Mesothelial cell of epicardium (in vitro differentiated cells): ENCODE measurements around the gene GRK3. TPM values are rescaled to one million over a fixed set of nuclear protein-coding genes. Genes with fewer than 3 reads are reported as not detected.

Source experiments
- DNase-seq, 2 experiments: peaks; one replicate each; pipeline ENCODE4 v3.0.0; 2021; ENCODE audit warnings: low spot score in 2 of 2; ENCODE audit not compliant: unreplicated experiment in 2 of 2
- H3K27ac Mint-ChIP-seq: 2 replicates; pipeline ENCODE4 v1.8.0; 2021; ENCODE audit warnings: mixed read lengths
- H3K27me3 Mint-ChIP-seq: 2 replicates; pipeline ENCODE4 v1.8.0; 2021; ENCODE audit warnings: low read depth, mixed read lengths
- H3K36me3 Mint-ChIP-seq: 2 replicates; pipeline ENCODE4 v1.8.0; 2021; ENCODE audit warnings: mixed read lengths
- H3K4me1 Mint-ChIP-seq: 2 replicates; pipeline ENCODE4 v1.8.0; 2021; ENCODE audit warnings: mixed read lengths
- H3K4me3 Mint-ChIP-seq: 2 replicates; pipeline ENCODE4 v1.8.0; 2021; ENCODE audit warnings: mild to moderate bottlenecking, moderate library complexity, mixed read lengths
- H3K9me3 Mint-ChIP-seq: 2 replicates; pipeline ENCODE4 v1.8.0; 2021; ENCODE audit warnings: mixed read lengths
- total RNA-seq: library from RNA; stranded (reverse); gene quantifications from 3 replicates; pipeline ENCODE4 v1.2.1, GENCODE V29; 2021
- TF ChIP-seq, protein P1 (sequence below): fragments of 200-600 bp; sonication (generic); IDR thresholded peaks from one replicate; pipeline ENCODE4 v1.5.0; 2021; ENCODE audit warnings: antibody characterized with exemption; ENCODE audit not compliant: unreplicated experiment

Gene GRK3
- total RNA-seq, 1 donor from 2014 or later: 13.8 TPM

DNA sequence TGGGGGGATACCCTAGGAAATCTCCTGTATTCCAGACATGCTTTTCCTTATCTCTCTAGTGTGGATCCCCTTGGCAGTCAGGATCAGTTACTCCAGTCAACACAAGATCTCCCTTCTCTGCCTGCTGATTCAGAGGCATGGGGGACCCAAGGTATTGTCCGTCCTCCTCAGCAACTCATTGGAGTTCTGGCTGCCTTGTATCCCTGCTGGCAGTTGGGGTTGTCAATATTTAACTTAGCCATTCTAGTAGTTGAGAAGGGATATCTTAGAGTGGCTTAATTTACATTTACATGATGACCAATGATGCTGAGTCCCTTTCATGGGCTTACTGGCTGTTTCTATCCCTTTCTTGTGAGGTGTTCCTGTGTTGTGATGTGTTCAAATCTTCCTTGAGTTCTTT, 74.2 kb downstream of the GRK3 start:
- Mint-ChIP-seq H3K36me3 (peaks cover 24% of the 10 kb centered on the region), H3K27me3 (no peaks in the 10 kb centered on the region), H3K4me3 (no peak overlapping the region), H3K4me1 (no peaks in the 10 kb centered on the region), H3K27ac (no peak overlapping the region), H3K9me3 (peaks cover 27% of the 10 kb centered on the region)
- DNase-seq: no peak
- TF ChIP-seq, protein P1, sequence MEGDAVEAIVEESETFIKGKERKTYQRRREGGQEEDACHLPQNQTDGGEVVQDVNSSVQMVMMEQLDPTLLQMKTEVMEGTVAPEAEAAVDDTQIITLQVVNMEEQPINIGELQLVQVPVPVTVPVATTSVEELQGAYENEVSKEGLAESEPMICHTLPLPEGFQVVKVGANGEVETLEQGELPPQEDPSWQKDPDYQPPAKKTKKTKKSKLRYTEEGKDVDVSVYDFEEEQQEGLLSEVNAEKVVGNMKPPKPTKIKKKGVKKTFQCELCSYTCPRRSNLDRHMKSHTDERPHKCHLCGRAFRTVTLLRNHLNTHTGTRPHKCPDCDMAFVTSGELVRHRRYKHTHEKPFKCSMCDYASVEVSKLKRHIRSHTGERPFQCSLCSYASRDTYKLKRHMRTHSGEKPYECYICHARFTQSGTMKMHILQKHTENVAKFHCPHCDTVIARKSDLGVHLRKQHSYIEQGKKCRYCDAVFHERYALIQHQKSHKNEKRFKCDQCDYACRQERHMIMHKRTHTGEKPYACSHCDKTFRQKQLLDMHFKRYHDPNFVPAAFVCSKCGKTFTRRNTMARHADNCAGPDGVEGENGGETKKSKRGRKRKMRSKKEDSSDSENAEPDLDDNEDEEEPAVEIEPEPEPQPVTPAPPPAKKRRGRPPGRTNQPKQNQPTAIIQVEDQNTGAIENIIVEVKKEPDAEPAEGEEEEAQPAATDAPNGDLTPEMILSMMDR: no peak

DNA sequence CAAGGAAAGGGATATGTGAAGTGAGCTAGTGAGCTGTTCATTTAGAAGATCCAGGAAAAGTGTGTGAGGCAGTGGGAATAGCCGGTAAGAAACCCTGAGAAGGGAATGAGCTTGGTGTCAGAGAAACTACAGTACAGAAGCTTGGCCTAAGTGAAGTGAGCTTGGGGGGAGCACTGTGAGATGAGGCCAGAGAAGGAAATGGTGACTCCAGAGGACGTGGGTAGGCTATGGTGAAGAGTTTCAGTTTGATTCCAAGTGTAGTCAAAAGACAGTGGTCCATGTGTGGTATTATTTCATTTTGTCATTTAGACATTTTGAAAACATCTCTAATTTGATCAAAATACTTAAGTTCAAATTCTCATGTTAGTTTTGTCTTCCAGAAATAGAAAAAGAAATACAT, 77.2 kb downstream of the GRK3 start:
- no peak for DNase-seq
- no peaks in the 10 kb centered on the region for H3K27me3 Mint-ChIP-seq
- H3K36me3 Mint-ChIP-seq: peaks cover 28% of the 10 kb centered on the region
- TF ChIP-seq, protein P1: no peak
- no peak overlapping the region for H3K4me3 Mint-ChIP-seq
- H3K9me3 Mint-ChIP-seq: peaks cover 27% of the 10 kb centered on the region
- H3K27ac Mint-ChIP-seq: no peak overlapping the region
- no peaks in the 10 kb centered on the region for H3K4me1 Mint-ChIP-seq

DNA sequence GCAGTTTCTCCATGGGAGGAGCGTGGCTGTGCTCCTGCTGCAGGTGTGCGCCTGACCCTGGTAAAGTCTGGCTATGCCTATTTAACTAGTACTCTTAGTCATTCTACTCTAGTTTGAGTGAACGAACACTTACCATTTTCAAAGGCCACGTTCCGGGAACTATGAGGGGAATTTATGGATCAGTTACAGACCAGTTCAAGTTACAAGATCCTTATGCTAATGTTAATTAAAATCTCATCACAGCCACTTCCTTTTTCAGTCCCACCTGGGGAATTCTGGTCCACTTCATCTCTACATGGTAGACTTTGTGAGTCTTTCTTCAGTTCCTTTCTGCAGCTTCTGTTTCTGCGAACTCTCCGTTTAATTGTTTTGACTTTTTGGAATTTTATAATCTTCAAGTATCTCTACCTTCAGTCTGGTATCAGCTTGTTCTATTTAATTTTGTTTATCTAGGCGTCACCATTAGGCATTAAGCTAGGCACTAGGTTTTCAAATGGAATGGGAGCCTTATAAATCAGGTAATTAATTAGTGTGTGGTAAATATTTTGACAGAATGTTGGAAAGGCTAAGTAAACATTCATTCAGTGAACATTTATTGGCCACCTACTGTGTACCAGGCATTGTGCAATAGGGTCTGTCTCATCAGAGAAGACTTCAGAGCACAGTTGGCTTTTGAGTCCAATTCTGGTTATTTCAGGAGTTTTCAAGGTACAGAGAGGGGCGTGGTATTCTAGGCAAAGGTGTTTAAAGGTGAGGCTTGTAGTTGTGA, 78.9 kb downstream of the GRK3 start:
- Mint-ChIP-seq H3K9me3 (peaks cover 17% of the 10 kb centered on the region), H3K27me3 (no peaks in the 10 kb centered on the region), H3K4me1 (no peaks in the 10 kb centered on the region), H3K36me3 (peaks cover 21% of the 10 kb centered on the region), H3K27ac (no peak overlapping the region), H3K4me3 (no peak overlapping the region)
- DNase-seq: no peak
- TF ChIP-seq, protein P1: no peak

DNA sequence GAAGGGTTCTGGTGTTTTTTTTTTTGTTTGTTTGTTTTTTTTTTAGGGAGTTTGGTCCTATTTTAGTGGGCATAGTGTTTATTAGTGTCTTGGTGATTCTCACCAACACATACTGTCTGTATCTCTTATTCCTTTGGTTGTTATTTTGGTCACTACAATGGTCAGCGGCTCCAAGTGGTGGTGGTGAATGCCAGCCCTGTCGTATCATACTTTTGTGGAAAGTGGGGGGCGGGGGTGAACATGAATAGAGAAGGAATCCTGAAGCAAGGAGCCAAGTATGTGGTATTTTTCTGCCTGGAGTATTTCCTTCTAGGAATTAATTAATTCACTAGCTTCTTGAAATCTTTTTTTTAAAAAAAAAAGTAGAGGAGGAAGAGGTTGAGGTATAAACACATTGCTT, 79.6 kb downstream of the GRK3 start:
- no peak for DNase-seq

DNA sequence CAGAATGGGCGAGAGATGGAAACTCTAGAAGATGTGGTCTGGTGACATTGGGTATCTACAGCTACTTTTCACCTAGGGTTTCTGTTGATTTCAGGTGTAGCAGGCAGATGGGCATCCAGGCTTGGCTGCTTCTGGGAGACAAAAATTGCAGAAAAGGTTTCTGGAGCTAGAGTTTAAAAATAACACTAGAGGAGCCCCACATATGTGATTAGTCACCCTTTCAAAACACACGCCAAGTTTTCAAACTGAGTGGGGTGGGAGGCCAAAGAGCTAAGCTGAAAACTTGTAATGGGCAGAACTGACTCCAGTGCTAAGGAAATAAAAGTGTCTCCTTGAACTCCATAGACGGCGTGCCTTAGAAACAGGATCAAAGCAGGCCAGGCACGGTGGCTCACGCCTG, 80.8 kb downstream of the GRK3 start:
- DNase-seq: no peak
- Mint-ChIP-seq H3K27ac (no peak overlapping the region), H3K36me3 (peaks cover 9% of the 10 kb centered on the region), H3K9me3 (peaks cover 5% of the 10 kb centered on the region), H3K4me1 (no peaks in the 10 kb centered on the region), H3K27me3 (no peaks in the 10 kb centered on the region), H3K4me3 (no peak overlapping the region)
- TF ChIP-seq, protein P1: no peak

More for the DNA sequence above, 79.6 kb downstream of the GRK3 start:
- Mint-ChIP-seq H3K4me1 (no peaks in the 10 kb centered on the region), H3K36me3 (peaks cover 15% of the 10 kb centered on the region), H3K4me3 (no peak overlapping the region), H3K27me3 (no peaks in the 10 kb centered on the region), H3K9me3 (peaks cover 11% of the 10 kb centered on the region), H3K27ac (no peak overlapping the region)
- TF ChIP-seq, protein P1: no peak
